Measurements from ENCODE around the gene PTRH2.

- no peak for TF ChIP-seq CTCF (IDR thresholded peaks at IDR 0.05; ENCODE audit: low read length)
- TF ChIP-seq EZH2 (optimal IDR thresholded peaks at IDR 0.05; ENCODE audit: low read depth, low read length): no peak
These were observed 45.7 kb upstream of the PTRH2 start for GRCh38 chr17:59752922-59753321.
